ENCODE data around the gene TUBGCP3. TPM values are rescaled to one million over a fixed set of nuclear protein-coding genes. Genes with fewer than 3 reads are reported as not detected.

Gene TUBGCP3
- total RNA-seq, 6 experiments from 2014 or later: 13.0 to 20.0 (median 17.6) TPM

DNA sequence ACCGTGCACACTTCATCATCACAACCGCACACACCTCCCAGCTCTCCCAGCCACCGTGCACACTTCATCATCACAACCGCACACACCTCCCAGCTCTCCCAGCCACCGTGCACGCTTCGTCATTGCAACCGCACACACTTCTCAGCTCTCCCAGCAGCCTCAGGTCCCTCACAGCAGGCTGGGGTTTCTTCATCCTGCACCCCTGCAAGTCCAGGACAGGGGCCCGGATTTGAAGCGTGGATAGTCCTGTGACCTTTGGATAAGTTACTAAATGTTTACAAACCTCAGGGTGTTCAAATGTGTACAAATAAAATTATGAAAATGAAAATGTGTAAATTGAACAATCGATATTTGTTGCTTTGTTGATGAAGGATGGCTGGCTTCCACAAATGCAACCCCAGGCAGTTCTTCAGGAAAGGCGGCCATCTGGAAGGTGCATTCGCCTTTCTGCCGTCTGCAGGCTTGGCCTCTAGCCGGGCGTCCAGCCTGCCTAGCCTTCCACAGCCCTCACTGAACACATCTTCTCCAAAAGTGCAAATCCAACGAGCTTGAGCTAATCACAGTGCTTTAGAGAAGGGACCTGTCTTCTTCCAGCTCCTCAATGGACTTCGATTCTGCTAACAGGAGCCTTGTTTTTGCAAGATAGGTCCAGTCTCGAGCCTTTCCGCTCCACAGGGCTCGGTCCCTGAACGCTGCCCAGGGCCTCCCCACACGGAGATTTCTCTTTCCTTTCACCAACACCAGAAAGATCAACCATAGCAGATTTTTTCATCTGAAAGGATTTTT lies 137.6 kb downstream of the TUBGCP3 start:
- ATAC-seq: no peak

DNA sequence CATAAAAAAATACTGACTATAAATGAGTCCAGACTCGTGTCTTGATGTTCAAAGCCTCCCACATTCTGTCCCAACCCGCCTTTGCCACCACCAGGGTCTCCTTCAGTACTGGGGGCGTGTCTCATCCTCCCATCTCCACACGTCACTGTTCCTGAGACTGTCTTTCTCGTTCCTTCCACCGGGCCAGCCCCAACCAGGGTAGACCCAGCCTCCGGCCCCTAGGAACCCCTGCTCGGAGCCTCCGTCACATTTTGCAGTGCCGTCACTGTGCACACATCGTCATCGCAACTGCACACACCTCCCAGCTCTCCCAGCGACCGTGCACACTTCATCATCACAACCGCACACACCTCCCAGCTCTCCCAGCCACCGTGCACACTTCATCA lies 138.4 kb downstream of the TUBGCP3 start:
- intact Hi-C loops (cut with DNase I): loop anchor here in 1 of 2 donors (10.0 kb wide), 1 partner anchor 985 kb away; no protein-coding TSS in a partner anchor
- no peaks in the 10 kb centered on the region for H3K27me3 ChIP-seq
- H3K36me3 ChIP-seq: no peaks in the 10 kb centered on the region
- H3K4me1 ChIP-seq: no peaks in the 10 kb centered on the region
- TF ChIP-seq, protein P1, sequence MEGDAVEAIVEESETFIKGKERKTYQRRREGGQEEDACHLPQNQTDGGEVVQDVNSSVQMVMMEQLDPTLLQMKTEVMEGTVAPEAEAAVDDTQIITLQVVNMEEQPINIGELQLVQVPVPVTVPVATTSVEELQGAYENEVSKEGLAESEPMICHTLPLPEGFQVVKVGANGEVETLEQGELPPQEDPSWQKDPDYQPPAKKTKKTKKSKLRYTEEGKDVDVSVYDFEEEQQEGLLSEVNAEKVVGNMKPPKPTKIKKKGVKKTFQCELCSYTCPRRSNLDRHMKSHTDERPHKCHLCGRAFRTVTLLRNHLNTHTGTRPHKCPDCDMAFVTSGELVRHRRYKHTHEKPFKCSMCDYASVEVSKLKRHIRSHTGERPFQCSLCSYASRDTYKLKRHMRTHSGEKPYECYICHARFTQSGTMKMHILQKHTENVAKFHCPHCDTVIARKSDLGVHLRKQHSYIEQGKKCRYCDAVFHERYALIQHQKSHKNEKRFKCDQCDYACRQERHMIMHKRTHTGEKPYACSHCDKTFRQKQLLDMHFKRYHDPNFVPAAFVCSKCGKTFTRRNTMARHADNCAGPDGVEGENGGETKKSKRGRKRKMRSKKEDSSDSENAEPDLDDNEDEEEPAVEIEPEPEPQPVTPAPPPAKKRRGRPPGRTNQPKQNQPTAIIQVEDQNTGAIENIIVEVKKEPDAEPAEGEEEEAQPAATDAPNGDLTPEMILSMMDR (IDR thresholded peaks at IDR 0.05): no peak
- no peak for TF ChIP-seq POLR2A (IDR thresholded peaks at IDR 0.05)
- DNase-seq (no peak), ATAC-seq (no peak)
- H3K27ac ChIP-seq: no peak overlapping the region
- H3K9me3 ChIP-seq: no peaks in the 10 kb centered on the region
- 74% methylated on average over 9 of the region's 16 CpGs for whole genome bisulfite sequencing (ENCODE audit: insufficient coverage, low coverage, low lambda C conversion rate, missing lambda C conversion rate)
- H3K4me3 ChIP-seq: no peak overlapping the region

More for the DNA sequence above, 137.6 kb downstream of the TUBGCP3 start:
- Histone ChIP-seq H3K4me3 (no peak overlapping the region), H3K4me1 (no peaks in the 10 kb centered on the region), H3K27me3 (no peaks in the 10 kb centered on the region), H3K9me3 (no peaks in the 10 kb centered on the region), H3K36me3 (no peaks in the 10 kb centered on the region), H3K27ac (no peak overlapping the region)
- WGBS (ENCODE audit: insufficient coverage, low coverage, low lambda C conversion rate, missing lambda C conversion rate): 79% methylated on average over 16 of the region's 23 CpGs
- TF ChIP-seq POLR2A (IDR thresholded peaks at IDR 0.05): no peak
- TF ChIP-seq, protein P1 (IDR thresholded peaks at IDR 0.05): no peak
- intact Hi-C loops (cut with DNase I): no loop called here
- no peak for DNase-seq

DNA sequence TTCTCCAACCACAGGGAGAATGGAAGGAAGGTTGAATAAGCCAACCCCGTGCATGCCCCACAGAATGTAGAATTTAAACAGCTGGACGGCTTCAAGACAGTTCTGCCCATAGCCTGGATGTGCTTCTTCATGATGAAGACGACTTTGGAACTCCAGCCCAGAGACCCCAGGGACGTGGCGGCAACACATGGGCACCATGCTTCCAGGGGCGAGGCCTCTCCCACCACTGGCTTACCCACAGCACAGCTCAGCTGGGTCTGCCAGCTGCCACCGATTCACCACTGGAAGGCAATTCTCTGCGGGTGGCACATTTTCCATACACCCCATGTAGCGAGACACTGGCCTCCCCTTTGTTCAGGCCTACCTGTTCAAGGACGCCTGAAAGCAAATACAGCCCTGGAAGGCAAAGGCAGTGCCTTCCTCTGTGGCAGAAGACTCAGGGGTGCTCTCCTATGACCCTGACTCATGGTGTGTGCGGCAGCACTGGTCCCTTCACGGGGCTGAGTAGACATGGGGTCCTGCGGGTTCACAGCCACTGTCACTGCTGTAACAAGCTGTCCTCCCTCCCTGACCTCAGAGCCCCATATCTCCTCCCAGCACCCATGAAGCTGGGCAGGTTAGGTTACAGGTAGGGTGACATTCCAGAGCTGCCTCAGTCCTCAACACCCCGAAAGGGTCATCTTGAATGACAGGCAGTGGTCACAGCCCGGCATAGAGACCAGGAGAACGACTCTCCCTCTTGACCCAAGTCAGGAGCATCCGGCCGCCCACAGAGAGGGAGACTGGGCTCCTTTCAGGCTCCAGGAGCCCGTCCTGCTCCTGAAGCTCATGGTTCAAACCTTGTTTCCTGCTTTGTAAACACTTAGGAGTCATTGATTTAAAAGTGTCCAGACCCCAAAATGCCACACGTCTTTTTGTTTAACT lies 139.1 kb downstream of the TUBGCP3 start:
- Histone ChIP-seq H3K27me3 (no peaks in the 10 kb centered on the region), H3K4me1 (no peaks in the 10 kb centered on the region), H3K4me3 (no peak overlapping the region), H3K36me3 (no peaks in the 10 kb centered on the region), H3K9me3 (no peaks in the 10 kb centered on the region), H3K27ac (no peak overlapping the region)
- DNase-seq (no peak), ATAC-seq (no peak)
- intact Hi-C loops (cut with DNase I): loop anchor here in 1 of 2 donors (10.0 kb wide), 1 partner anchor 984 kb away; no protein-coding TSS in a partner anchor
- TF ChIP-seq, protein P1 (IDR thresholded peaks at IDR 0.05): no peak
- no peak for TF ChIP-seq POLR2A (IDR thresholded peaks at IDR 0.05)
- 39% methylated on average over 4 of the region's 20 CpGs for WGBS (ENCODE audit: insufficient coverage, low coverage, low lambda C conversion rate, missing lambda C conversion rate)

DNA sequence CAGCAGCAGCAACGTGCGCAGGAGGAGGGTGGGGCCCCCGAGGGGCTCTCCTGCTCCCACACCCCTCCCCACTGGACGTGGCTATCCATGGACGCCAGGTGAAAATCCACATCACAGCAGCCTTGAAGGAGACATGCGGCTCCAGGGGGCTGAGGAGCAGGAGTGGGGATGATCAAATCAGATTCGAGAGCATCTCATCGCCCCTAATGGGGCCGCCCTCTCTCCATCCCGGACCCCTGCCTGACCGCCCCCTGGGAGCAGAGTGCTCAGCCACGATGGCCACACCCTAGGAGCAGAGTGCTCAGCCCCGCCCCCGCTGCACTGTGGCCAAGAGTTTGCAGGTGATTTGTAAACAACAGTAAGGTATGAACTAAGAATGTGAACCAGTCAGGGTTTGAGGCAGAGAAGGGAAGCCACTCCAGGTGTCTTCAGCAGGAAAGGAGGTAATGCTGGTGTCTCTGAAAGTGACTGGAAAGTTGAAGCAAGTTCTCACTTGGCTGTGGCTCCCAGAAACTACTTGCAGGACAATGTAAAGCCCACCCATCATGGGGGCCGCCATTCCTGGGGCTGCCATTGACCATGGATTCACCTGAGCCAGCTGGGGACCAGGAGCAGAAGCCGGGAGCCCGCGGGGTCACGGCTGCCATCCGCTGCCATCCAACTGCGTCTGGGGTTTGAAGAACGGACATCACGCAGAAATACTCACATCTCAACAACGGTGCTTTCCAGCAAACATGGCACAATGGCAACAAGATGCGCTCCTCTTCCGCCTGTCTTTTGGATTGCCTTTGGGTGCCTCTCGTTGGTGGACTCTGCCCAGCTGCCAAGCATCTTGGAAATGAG lies 140.0 kb downstream of the TUBGCP3 start:
- no peak for ATAC-seq
- intact Hi-C loops (cut with DNase I): loop anchor here in 1 of 2 donors (10.0 kb wide), 1 partner anchor 983 kb away; no protein-coding TSS in a partner anchor
- WGBS (ENCODE audit: insufficient coverage, low coverage, low lambda C conversion rate, missing lambda C conversion rate): 60% methylated on average over 2 of the region's 27 CpGs

More for the DNA sequence above, 140.0 kb downstream of the TUBGCP3 start:
- Histone ChIP-seq H3K9me3 (no peaks in the 10 kb centered on the region), H3K4me1 (no peaks in the 10 kb centered on the region), H3K27me3 (no peaks in the 10 kb centered on the region), H3K36me3 (no peaks in the 10 kb centered on the region), H3K27ac (no peak overlapping the region), H3K4me3 (no peak overlapping the region)
- TF ChIP-seq, protein P1 (IDR thresholded peaks at IDR 0.05): no peak
- TF ChIP-seq POLR2A (IDR thresholded peaks at IDR 0.05): no peak
- DNase-seq: peak in 1 of 3 donors; percentile 37
